Calu3 (cell line): Measurements from ENCODE around the gene GAPT. TPM values are rescaled to one million over a fixed set of nuclear protein-coding genes. Genes with fewer than 3 reads are reported as not detected.

Experiments
- Bru-seq: library from RNA; stranded (reverse); fragments of 400-500 nt; gene quantifications from one replicate; lab custom pipeline; 2021; lab: Mats Ljungman, UMichigan
- BruChase-seq, 2 experiments: library from RNA; stranded (reverse); fragments of 400-500 nt; gene quantifications; one replicate each; lab custom pipeline; 2021; lab: Mats Ljungman, UMichigan
- BruUV-seq: library from RNA; stranded (reverse); fragments of 400-500 nt; replicated peaks from 2 replicates; lab custom pipeline; 2021; lab: Mats Ljungman, UMichigan
- CTCF ChIA-PET: fragments of 300-600 bp; sonication (Branson Sonifier 250); formaldehyde crosslinking; loops from one replicate; lab custom pipeline; 2022; ENCODE audit warnings: antibody characterized with exemption; lab: Charles Lee
- DNase-seq: peaks from one replicate; pipeline ENCODE4 v3.0.0; 2022
- H3K27ac Mint-ChIP-seq: one replicate; pipeline ENCODE4 v1.8.0; 2022; ENCODE audit warnings: mixed read lengths; ENCODE audit not compliant: unreplicated experiment
- H3K27me3 Mint-ChIP-seq: one replicate; pipeline ENCODE4 v1.8.0; 2022; ENCODE audit warnings: mixed read lengths; ENCODE audit not compliant: unreplicated experiment
- H3K36me3 Mint-ChIP-seq: one replicate; pipeline ENCODE4 v1.8.0; 2022; ENCODE audit warnings: mild to moderate bottlenecking, moderate library complexity, mixed read lengths; ENCODE audit not compliant: insufficient read depth, unreplicated experiment
- H3K4me1 Mint-ChIP-seq: one replicate; pipeline ENCODE4 v1.8.0; 2022; ENCODE audit warnings: mild to moderate bottlenecking, low read depth, mixed read lengths; ENCODE audit not compliant: unreplicated experiment
- H3K4me3 Mint-ChIP-seq: one replicate; pipeline ENCODE4 v1.8.0; 2022; ENCODE audit warnings: mild to moderate bottlenecking, low read depth, moderate library complexity, mixed read lengths; ENCODE audit not compliant: unreplicated experiment
- H3K9me3 Mint-ChIP-seq: one replicate; pipeline ENCODE4 v1.8.0; 2022; ENCODE audit warnings: low read depth, mixed read lengths; ENCODE audit not compliant: unreplicated experiment
- intact Hi-C: fragments of 100-400 bp; cut with micrococcal nuclease; formaldehyde crosslinking; loops from one replicate; pipeline ENCODE4 v1.10.0; 2022; ENCODE audit not compliant: unreplicated experiment
- long read RNA-seq: library from polyadenylated mRNA; stranded (forward); transcript quantifications from one replicate; pipeline ENCODE4 v2.0.0, GENCODE V29; 2022
- total RNA-seq: library from RNA; stranded (reverse); gene quantifications from 2 replicates; pipeline ENCODE4 v1.2.3, GENCODE V29; 2022
- TF ChIP-seq, protein P1 (sequence below): fragments of 200-600 bp; IDR thresholded peaks from one replicate; pipeline ENCODE4 v1.8.0; 2022; ENCODE audit warnings: antibody characterized with exemption; ENCODE audit not compliant: unreplicated experiment

GAPT gene
- total RNA-seq = not detected in 2 replicates
- Bru-seq, nascent RNA = not detected
- not detected for BruChase-seq, experiment 1, labeled RNA remaining after a 6-hour chase
- not detected for BruChase-seq, experiment 2, labeled RNA remaining after a 2-hour chase
- long read RNA-seq = 0 reads

DNA sequence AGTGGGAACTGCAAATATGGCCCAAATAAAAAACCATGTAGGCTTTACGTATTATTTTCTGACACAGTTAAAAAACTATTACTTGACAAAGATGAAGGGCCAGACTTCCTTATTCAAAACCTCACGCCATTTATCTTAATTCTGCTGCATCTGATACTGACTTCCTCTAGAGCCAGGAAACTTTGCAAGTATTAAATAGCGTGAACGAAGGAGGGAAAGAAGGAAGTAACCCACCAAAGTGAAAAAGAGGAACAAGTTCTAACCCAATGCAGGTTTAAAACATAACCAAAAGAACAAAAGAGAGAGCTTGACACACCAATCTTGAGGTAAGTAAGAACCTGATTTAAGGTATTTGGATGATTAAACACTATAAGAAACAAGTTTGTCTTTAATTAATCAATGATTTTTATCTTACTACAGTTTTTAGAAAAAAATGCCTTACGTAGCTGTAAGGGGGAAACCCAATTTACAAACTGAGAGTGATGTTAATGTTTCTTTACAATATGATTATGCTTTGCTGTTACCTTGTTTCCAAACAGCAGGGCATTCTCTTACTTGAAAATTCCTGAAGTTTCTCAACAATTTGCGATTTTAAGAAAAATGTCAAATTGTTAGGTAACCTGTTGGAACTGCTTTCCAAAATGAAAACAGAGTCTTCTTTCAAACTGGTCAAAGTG, at the start of gene GAPT:
TSS of gene GAPT (plus strand) at position 220 of the 677 bp plus-strand sequence. CDS start 3,102 bp downstream, outside the sequence.
- H3K36me3 Mint-ChIP-seq = no peaks in the 10 kb centered on the region
- intact Hi-C loops = no loop called here
- CTCF ChIA-PET = interaction anchor here (0.6 kb wide), 1 partner anchor 1182 kb away, joined by 3 read pairs; no protein-coding TSS in a partner anchor
- no peaks in the 10 kb centered on the region for H3K4me1 Mint-ChIP-seq
- no peak within 1 kb of the TSS for H3K4me3 Mint-ChIP-seq
- H3K9me3 Mint-ChIP-seq = no peaks in the 10 kb centered on the region
- H3K27ac Mint-ChIP-seq = no peak within 1 kb of the TSS
- TF ChIP-seq, protein P1, sequence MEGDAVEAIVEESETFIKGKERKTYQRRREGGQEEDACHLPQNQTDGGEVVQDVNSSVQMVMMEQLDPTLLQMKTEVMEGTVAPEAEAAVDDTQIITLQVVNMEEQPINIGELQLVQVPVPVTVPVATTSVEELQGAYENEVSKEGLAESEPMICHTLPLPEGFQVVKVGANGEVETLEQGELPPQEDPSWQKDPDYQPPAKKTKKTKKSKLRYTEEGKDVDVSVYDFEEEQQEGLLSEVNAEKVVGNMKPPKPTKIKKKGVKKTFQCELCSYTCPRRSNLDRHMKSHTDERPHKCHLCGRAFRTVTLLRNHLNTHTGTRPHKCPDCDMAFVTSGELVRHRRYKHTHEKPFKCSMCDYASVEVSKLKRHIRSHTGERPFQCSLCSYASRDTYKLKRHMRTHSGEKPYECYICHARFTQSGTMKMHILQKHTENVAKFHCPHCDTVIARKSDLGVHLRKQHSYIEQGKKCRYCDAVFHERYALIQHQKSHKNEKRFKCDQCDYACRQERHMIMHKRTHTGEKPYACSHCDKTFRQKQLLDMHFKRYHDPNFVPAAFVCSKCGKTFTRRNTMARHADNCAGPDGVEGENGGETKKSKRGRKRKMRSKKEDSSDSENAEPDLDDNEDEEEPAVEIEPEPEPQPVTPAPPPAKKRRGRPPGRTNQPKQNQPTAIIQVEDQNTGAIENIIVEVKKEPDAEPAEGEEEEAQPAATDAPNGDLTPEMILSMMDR = no peak
- no peak for DNase-seq
- BruUV-seq = no TSS peak
- peaks cover 53% of the 10 kb centered on the region for H3K27me3 Mint-ChIP-seq

DNA sequence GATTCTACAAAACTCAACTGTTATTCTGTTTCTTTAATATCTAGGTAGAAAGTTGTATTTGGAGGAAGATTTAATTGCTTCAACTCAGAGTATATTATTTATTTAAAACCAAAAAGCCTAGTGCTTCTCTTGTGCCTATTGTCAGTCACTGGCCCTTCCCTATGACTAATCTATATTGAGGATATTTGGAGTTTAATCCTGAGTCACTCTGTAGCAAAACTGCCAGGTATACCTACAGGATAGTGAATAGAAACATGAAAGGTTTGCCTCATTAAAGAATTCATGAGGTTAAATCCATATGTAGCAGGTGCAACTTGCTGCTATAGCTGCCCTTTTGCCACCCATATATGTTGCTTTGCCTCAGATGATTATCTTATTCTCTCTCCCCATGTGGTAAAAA, 46.4 kb upstream of the GAPT start:
- intact Hi-C loops = no loop called here
- BruUV-seq = no TSS peak
- H3K9me3 Mint-ChIP-seq = no peaks in the 10 kb centered on the region
- no peaks in the 10 kb centered on the region for H3K27me3 Mint-ChIP-seq
- no peaks in the 10 kb centered on the region for H3K36me3 Mint-ChIP-seq
- CTCF ChIA-PET = no interaction called here
- no peak for DNase-seq
- H3K27ac Mint-ChIP-seq = no peak overlapping the region
- H3K4me3 Mint-ChIP-seq = no peak overlapping the region
- TF ChIP-seq, protein P1 = no peak
- no peaks in the 10 kb centered on the region for H3K4me1 Mint-ChIP-seq

DNA sequence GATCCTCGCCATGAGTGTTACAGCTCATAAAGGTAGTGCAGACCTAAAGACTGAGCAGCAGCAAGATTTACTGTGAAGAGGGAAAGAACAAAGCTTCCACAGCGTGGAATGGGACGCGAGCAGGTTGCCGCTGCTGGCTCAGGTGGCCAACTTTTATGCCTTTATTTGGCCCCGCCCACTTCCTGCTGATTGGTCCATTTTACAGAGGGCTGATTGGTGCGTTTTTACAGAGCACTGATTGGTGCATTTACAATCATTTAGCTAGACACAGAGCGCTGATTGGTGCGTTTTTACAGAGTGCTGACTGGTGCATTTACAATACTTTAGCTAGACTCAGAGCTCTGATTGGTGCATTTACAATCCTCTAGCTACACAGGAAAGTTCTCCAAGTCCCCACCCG, 45.2 kb upstream of the GAPT start:
- TF ChIP-seq, protein P1 = no peak
- Mint-ChIP-seq H3K36me3 (peaks cover 4% of the 10 kb centered on the region), H3K27me3 (no peaks in the 10 kb centered on the region), H3K27ac (no peak overlapping the region), H3K4me1 (no peaks in the 10 kb centered on the region), H3K4me3 (no peak overlapping the region), H3K9me3 (no peaks in the 10 kb centered on the region)
- BruUV-seq = no TSS peak
- no peak for DNase-seq
- intact Hi-C loops = no loop called here
- CTCF ChIA-PET = interaction anchor here (0.6 kb wide), 1 partner anchor 174 kb away, joined by 4 read pairs; no protein-coding TSS in a partner anchor

DNA sequence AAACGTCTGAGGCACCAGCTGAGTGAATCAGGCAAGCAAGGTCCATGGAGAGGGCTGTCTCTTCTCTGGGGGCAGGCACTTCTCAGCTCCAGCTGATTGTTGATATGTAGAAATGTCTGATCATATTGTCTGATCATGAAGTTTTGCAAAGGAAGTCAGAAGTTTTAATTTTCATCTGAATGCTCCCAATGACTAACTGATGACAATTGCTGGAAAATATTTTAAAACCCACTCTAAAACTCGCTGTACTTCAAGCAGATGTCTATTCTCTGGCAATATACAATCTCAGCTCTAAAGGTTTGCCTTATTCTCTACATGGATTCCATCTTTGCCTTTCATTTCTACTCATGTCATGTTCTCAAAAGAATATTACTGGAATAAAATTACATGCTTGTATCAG, 44.0 kb upstream of the GAPT start:
- Mint-ChIP-seq H3K27me3 (no peaks in the 10 kb centered on the region), H3K36me3 (peaks cover 6% of the 10 kb centered on the region), H3K27ac (no peak overlapping the region), H3K4me1 (peaks cover 4% of the 10 kb centered on the region), H3K4me3 (no peak overlapping the region), H3K9me3 (no peaks in the 10 kb centered on the region)
- CTCF ChIA-PET = no interaction called here
- TF ChIP-seq, protein P1 = no peak
- intact Hi-C loops = no loop called here
- BruUV-seq = no TSS peak
- DNase-seq = no peak
